Sigmoid colon (tissue), 4 donors: ENCODE measurements around the gene PSMD11.

Source experiments
- EP300 ChIP-seq, 4 donors: sonication (generic); formaldehyde crosslinking; IDR thresholded peaks; one replicate each; pipeline ENCODE4 v1.6.1; 2017; ENCODE audit warnings: antibody characterized with exemption in 4 of 4
- POLR2A ChIP-seq, 2 donors: fragments of 450-650 bp; IDR thresholded peaks; one replicate each; pipeline ENCODE4 v1.6.1; 2016; ENCODE audit warnings: antibody characterized with exemption in 2 of 2, mild to moderate bottlenecking in 2 of 2, moderate library complexity in 2 of 2
- TF ChIP-seq, protein P1 (sequence below), 4 experiments: fragments of 450-650 bp in 3 of 4; fragments of 200-600 bp in 1 of 4; IDR thresholded peaks; one replicate each; pipeline ENCODE4 v1.5.1; 2016 to 2019; ENCODE audit warnings: antibody characterized with exemption in 4 of 4, mild to moderate bottlenecking in 3 of 4, moderate library complexity in 2 of 4

DNA sequence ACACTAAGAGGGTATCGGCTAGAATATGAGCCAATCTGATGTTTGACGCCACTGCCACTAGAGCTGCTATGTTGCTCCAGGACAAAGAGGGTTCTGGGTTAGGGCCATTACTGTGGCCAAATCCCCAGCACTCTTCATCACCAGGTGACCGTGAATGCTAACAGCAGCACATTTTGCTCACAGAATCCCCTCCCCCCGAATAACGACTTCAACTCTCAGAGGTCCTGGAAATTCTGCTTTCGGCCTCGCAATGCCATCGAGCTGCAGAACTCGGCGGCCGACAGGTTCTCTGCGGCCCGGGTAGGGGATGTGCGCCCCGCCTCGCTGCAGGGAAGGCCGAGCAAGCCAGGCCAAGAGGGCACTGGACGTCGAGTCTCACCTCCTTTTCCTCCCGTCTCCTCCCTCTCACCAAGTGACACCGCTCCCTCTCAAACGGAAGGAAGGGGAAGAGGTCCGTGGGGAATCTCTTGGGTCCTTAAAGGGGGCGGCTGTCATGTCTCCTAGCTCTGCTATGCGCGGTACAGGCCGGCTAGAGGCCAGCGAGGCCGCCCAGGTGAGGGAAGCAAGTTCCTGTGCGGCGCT is 74.4 kb downstream of the PSMD11 start:
- TF ChIP-seq EP300 (IDR thresholded peaks at IDR 0.05), result no peak
- TF ChIP-seq, protein P1, sequence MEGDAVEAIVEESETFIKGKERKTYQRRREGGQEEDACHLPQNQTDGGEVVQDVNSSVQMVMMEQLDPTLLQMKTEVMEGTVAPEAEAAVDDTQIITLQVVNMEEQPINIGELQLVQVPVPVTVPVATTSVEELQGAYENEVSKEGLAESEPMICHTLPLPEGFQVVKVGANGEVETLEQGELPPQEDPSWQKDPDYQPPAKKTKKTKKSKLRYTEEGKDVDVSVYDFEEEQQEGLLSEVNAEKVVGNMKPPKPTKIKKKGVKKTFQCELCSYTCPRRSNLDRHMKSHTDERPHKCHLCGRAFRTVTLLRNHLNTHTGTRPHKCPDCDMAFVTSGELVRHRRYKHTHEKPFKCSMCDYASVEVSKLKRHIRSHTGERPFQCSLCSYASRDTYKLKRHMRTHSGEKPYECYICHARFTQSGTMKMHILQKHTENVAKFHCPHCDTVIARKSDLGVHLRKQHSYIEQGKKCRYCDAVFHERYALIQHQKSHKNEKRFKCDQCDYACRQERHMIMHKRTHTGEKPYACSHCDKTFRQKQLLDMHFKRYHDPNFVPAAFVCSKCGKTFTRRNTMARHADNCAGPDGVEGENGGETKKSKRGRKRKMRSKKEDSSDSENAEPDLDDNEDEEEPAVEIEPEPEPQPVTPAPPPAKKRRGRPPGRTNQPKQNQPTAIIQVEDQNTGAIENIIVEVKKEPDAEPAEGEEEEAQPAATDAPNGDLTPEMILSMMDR (IDR thresholded peaks at IDR 0.05), result no peak
- no peak for TF ChIP-seq POLR2A (IDR thresholded peaks at IDR 0.05)
